H9 (cell line): ENCODE measurements around the gene WNK3. TPM values are rescaled to one million over a fixed set of nuclear protein-coding genes. Genes with fewer than 3 reads are reported as not detected.

Experiments used
- DNase-seq: peaks from one replicate; pipeline ENCODE4 v3.0.0-alpha.2; 2017
- H2AFZ ChIP-seq: one replicate; pipeline ENCODE4 v1.6.1; 2013; ENCODE audit warnings: mild to moderate bottlenecking, low read length, control low read depth, moderate library complexity
- H2AK5ac ChIP-seq: 2 replicates; pipeline ENCODE4 v1.6.1; 2013; ENCODE audit warnings: low read length, control low read depth, mixed read lengths; ENCODE audit not compliant: insufficient read length
- H2BK120ac ChIP-seq: one replicate; pipeline ENCODE4 v1.6.1; 2013; ENCODE audit warnings: low read depth, mild to moderate bottlenecking, low read length, control low read depth, inconsistent platforms; ENCODE audit not compliant: poor library complexity, severe bottlenecking
- H2BK12ac ChIP-seq: 2 replicates; pipeline ENCODE4 v1.6.1; 2013; ENCODE audit warnings: low read length, control low read depth, mixed read lengths, low read depth; ENCODE audit not compliant: insufficient read length
- H2BK15ac ChIP-seq: 2 replicates; pipeline ENCODE4 v1.6.1; 2013; ENCODE audit warnings: low read depth, low read length, control low read depth
- H2BK20ac ChIP-seq: one replicate; pipeline ENCODE4 v1.6.1; 2013; ENCODE audit warnings: low read depth, mild to moderate bottlenecking, low read length, control low read depth, inconsistent platforms; ENCODE audit not compliant: poor library complexity, severe bottlenecking
- H2BK5ac ChIP-seq: 2 replicates; pipeline ENCODE4 v1.6.1; 2013; ENCODE audit warnings: low read length, control low read depth, mixed read lengths; ENCODE audit not compliant: insufficient read length
- H3K14ac ChIP-seq: 2 replicates; pipeline ENCODE4 v1.6.1; 2013; ENCODE audit warnings: low read length, control low read depth; ENCODE audit not compliant: insufficient read depth
- H3K18ac ChIP-seq: 2 replicates; pipeline ENCODE4 v1.6.1; 2013; ENCODE audit warnings: low read depth, mild to moderate bottlenecking, mixed read lengths, low read length, control low read depth; ENCODE audit not compliant: insufficient read length
- H3K23ac ChIP-seq: 2 replicates; pipeline ENCODE4 v1.6.1; 2013; ENCODE audit warnings: low read length, control low read depth, mixed read lengths, low read depth; ENCODE audit not compliant: insufficient read length
- H3K23me2 ChIP-seq: 2 replicates; pipeline ENCODE4 v1.6.1; 2013; ENCODE audit warnings: low read depth, mild to moderate bottlenecking, mixed read lengths, low read length, control low read depth; ENCODE audit not compliant: insufficient read length, poor library complexity, severe bottlenecking
- H3K27ac ChIP-seq: 2 replicates; pipeline ENCODE4 v1.5.1; 2013; ENCODE audit warnings: low read length, control low read depth, mixed read lengths, low read depth; ENCODE audit not compliant: insufficient read length
- H3K27me3 ChIP-seq: 2 replicates; pipeline ENCODE4 v1.6.1; 2013; ENCODE audit warnings: low read length, control low read depth, inconsistent platforms; ENCODE audit not compliant: insufficient read depth
- H3K4ac ChIP-seq: 2 replicates; pipeline ENCODE4 v1.6.1; 2013; ENCODE audit warnings: low read depth, mild to moderate bottlenecking, control low read depth, inconsistent platforms, low read length, moderate library complexity
- H3K4me1 ChIP-seq: 2 replicates; pipeline ENCODE4 v1.6.1; 2013; ENCODE audit warnings: low read length, control low read depth, inconsistent platforms; ENCODE audit not compliant: insufficient read depth
- H3K4me2 ChIP-seq: 2 replicates; pipeline ENCODE4 v1.6.1; 2013; ENCODE audit warnings: low read length, control low read depth, mixed read lengths; ENCODE audit not compliant: insufficient read length, insufficient read depth
- H3K56ac ChIP-seq: 2 replicates; pipeline ENCODE4 v1.6.1; 2013; ENCODE audit warnings: low read depth, mild to moderate bottlenecking, mixed read lengths, low read length, control low read depth; ENCODE audit not compliant: insufficient read length
- H3K79me1 ChIP-seq: 2 replicates; pipeline ENCODE4 v1.6.1; 2013; ENCODE audit warnings: low read depth, mild to moderate bottlenecking, moderate library complexity, low read length, control low read depth, inconsistent platforms; ENCODE audit not compliant: insufficient read depth, poor library complexity, severe bottlenecking
- H3K79me2 ChIP-seq: 2 replicates; pipeline ENCODE4 v1.6.1; 2013; ENCODE audit warnings: low read length, control low read depth, inconsistent platforms; ENCODE audit not compliant: insufficient read depth
- H3K9ac ChIP-seq: 2 replicates; pipeline ENCODE4 v1.6.1; 2013; ENCODE audit warnings: low read length, control low read depth, mixed read lengths; ENCODE audit not compliant: insufficient read length; ENCODE audit errors: extremely low read depth
- H3K9me3 ChIP-seq: one replicate; pipeline ENCODE4 v1.6.1; 2013; ENCODE audit warnings: low read depth, low read length, inconsistent platforms; ENCODE audit not compliant: control insufficient read depth
- H3T11ph ChIP-seq: one replicate; pipeline ENCODE4 v1.6.1; 2013; ENCODE audit warnings: mild to moderate bottlenecking, low read length, control low read depth, inconsistent platforms
- H4K20me1 ChIP-seq: one replicate; pipeline ENCODE4 v1.6.1; 2013; ENCODE audit not compliant: control insufficient read depth, insufficient read length, insufficient read depth
- H4K5ac ChIP-seq: 2 replicates; pipeline ENCODE4 v1.6.1; 2013; ENCODE audit warnings: low read depth, mild to moderate bottlenecking, mixed read lengths, low read length, control low read depth; ENCODE audit not compliant: insufficient read length
- H4K8ac ChIP-seq: replicated peaks from 2 replicates; pipeline ENCODE4 v1.6.1; 2013; ENCODE audit warnings: low read length, control low read depth, mixed read lengths, low read depth; ENCODE audit not compliant: insufficient read length
- H4K91ac ChIP-seq: 2 replicates; pipeline ENCODE4 v1.6.1; 2013; ENCODE audit warnings: low read depth, mild to moderate bottlenecking, moderate library complexity, mixed read lengths, low read length, control low read depth; ENCODE audit not compliant: insufficient read length
- H3K27ac Mint-ChIP-seq, 3 experiments: 2 replicates in 2 of 3; 3 replicates in 1 of 3; pipeline ENCODE4 v1.8.0; 2020 to 2021; ENCODE audit warnings: mixed read lengths in 3 of 3, mild to moderate bottlenecking in 1 of 3, moderate library complexity in 1 of 3
- H3K27me3 Mint-ChIP-seq: 2 replicates; pipeline ENCODE4 v1.8.0; 2021; ENCODE audit warnings: low read depth, mild to moderate bottlenecking, moderate library complexity, mixed read lengths
- H3K36me3 Mint-ChIP-seq, 3 experiments: 2 replicates in 2 of 3; 3 replicates in 1 of 3; pipeline ENCODE4 v1.8.0; 2020 to 2021; ENCODE audit warnings: low read depth in 3 of 3, mixed read lengths in 3 of 3; ENCODE audit not compliant: insufficient read depth in 1 of 3
- H3K4me1 Mint-ChIP-seq, 2 experiments: 2 replicates each; pipeline ENCODE4 v1.8.0; 2020; ENCODE audit warnings: mixed read lengths in 2 of 2
- H3K4me3 Mint-ChIP-seq, 2 experiments: 2 replicates in 1 of 2; 3 replicates in 1 of 2; pipeline ENCODE4 v1.8.0; 2020 to 2021; ENCODE audit warnings: mild to moderate bottlenecking in 2 of 2, mixed read lengths in 2 of 2, moderate library complexity in 1 of 2
- H3K9me3 Mint-ChIP-seq, 2 experiments: 2 replicates in 1 of 2; 3 replicates in 1 of 2; pipeline ENCODE4 v1.8.0; 2020; ENCODE audit warnings: mild to moderate bottlenecking in 2 of 2, mixed read lengths in 2 of 2, moderate library complexity in 1 of 2
- WGBS: extraction: QIAGEN DNeasy Blood & Tissue Kit; methylation state at CpG from one replicate; pipeline ENCODE4 v1.1.7; 2013; ENCODE audit warnings: missing lambda C conversion rate, low lambda C conversion rate, mixed read lengths; ENCODE audit not compliant: insufficient read length; ENCODE audit errors: extremely low coverage; 5-methylcytosine and 5-hydroxymethylcytosine counted together
- total RNA-seq: library from RNA; stranded (reverse); gene quantifications from 2 replicates; pipeline ENCODE4 v1.2.1, GENCODE V29; 2021
- TF ChIP-seq, protein P1 (sequence below): fragments of 200-600 bp; sonication (generic); conservative IDR thresholded peaks from 3 replicates; pipeline ENCODE4 v1.8.0; 2021; ENCODE audit warnings: antibody characterized with exemption, mild to moderate bottlenecking

Gene WNK3
- total RNA-seq, 1 experiment from 2014 or later = 22.8 TPM

DNA sequence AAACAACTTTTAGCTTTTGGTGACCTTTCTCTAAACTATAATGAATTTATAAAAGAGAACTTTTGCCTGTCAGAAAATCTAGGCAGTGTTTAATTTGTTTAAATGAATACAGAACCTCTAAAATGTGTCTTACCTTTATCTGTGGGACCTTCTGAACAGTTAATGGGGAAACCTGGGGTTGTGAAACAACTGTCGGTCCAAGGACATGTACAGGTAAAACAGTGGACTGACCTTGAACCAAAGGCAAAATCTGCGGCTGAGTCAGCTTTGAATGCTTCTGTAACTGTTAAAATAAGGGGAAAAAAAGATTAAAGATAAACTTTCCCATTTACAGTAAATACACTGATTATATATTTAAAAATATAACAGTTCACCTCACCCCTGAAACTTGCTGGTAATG lies 65.1 kb downstream of the WNK3 start:
- TF ChIP-seq, protein P1, sequence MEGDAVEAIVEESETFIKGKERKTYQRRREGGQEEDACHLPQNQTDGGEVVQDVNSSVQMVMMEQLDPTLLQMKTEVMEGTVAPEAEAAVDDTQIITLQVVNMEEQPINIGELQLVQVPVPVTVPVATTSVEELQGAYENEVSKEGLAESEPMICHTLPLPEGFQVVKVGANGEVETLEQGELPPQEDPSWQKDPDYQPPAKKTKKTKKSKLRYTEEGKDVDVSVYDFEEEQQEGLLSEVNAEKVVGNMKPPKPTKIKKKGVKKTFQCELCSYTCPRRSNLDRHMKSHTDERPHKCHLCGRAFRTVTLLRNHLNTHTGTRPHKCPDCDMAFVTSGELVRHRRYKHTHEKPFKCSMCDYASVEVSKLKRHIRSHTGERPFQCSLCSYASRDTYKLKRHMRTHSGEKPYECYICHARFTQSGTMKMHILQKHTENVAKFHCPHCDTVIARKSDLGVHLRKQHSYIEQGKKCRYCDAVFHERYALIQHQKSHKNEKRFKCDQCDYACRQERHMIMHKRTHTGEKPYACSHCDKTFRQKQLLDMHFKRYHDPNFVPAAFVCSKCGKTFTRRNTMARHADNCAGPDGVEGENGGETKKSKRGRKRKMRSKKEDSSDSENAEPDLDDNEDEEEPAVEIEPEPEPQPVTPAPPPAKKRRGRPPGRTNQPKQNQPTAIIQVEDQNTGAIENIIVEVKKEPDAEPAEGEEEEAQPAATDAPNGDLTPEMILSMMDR = no peak
- no peaks in the 10 kb centered on the region for H3K4me1 Mint-ChIP-seq

More for the DNA sequence above, 65.1 kb downstream of the WNK3 start:
- Histone ChIP-seq H3K4ac (no peak overlapping the region), H4K5ac (no peak overlapping the region), H3K79me2 (no peaks in the 10 kb centered on the region), H3K9me3 (peaks cover 18% of the 10 kb centered on the region), H4K8ac (no peak overlapping the region), H3K9ac (no peak overlapping the region), H2BK5ac (no peak overlapping the region), H3K79me1 (no peaks in the 10 kb centered on the region), H3K23me2 (no peaks in the 10 kb centered on the region), H3K18ac (no peak overlapping the region), H2BK12ac (no peak overlapping the region), H2BK20ac (no peak overlapping the region), H4K91ac (no peak overlapping the region), H4K20me1 (no peaks in the 10 kb centered on the region), H3K4me2 (no peak overlapping the region), H3K56ac (no peak overlapping the region), H2AFZ (no peak overlapping the region), H3K4me1 (no peaks in the 10 kb centered on the region), H3K14ac (no peak overlapping the region), H3K27me3 (no peaks in the 10 kb centered on the region), H2BK120ac (no peak overlapping the region), H3K27ac (no peak overlapping the region), H3K23ac (no peak overlapping the region), H3T11ph (no peak overlapping the region), H2BK15ac (no peak overlapping the region), H2AK5ac (no peak overlapping the region)
- H3K9me3 Mint-ChIP-seq = peaks cover 56 to 62% of the 10 kb centered on the region in 2 experiments
- no peak for DNase-seq
- no peak overlapping the region for H3K27ac Mint-ChIP-seq
- H3K27me3 Mint-ChIP-seq = no peaks in the 10 kb centered on the region; the same call in 1 of the 2 replicates
- no peak overlapping the region for H3K4me3 Mint-ChIP-seq
- no CpG with 5 or more reads among the region's 2 CpGs for WGBS
- peaks cover 13 to 49% (median 33%) of the 10 kb centered on the region in 3 experiments; a peak in 6 of 7 replicates for H3K36me3 Mint-ChIP-seq
